ENCODE results near the gene EPHB2.

GRCh38 chr1:22774833-22775182 lies 64.2 kb downstream of the EPHB2 start:
- TF ChIP-seq, protein P1, sequence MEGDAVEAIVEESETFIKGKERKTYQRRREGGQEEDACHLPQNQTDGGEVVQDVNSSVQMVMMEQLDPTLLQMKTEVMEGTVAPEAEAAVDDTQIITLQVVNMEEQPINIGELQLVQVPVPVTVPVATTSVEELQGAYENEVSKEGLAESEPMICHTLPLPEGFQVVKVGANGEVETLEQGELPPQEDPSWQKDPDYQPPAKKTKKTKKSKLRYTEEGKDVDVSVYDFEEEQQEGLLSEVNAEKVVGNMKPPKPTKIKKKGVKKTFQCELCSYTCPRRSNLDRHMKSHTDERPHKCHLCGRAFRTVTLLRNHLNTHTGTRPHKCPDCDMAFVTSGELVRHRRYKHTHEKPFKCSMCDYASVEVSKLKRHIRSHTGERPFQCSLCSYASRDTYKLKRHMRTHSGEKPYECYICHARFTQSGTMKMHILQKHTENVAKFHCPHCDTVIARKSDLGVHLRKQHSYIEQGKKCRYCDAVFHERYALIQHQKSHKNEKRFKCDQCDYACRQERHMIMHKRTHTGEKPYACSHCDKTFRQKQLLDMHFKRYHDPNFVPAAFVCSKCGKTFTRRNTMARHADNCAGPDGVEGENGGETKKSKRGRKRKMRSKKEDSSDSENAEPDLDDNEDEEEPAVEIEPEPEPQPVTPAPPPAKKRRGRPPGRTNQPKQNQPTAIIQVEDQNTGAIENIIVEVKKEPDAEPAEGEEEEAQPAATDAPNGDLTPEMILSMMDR (IDR thresholded peaks at IDR 0.05) = no peak
- no peak for TF ChIP-seq POLR2A (IDR thresholded peaks at IDR 0.05)
